SU-DHL-6 (cell line): ENCODE measurements around the gene PNMA1.

Source experiments
- CTCF ChIP-seq: fragments of 200-600 bp; sonication (generic); IDR thresholded peaks from one replicate; pipeline ENCODE4 v1.5.1; 2017; ENCODE audit warnings: antibody characterized with exemption, mild to moderate bottlenecking, low read length, moderate library complexity; ENCODE audit not compliant: insufficient read depth, poor library complexity, severe bottlenecking
- EZH2phosphoT487 ChIP-seq: fragments of 200-600 bp; sonication (generic), shearing (Covaris generic); conservative IDR thresholded peaks from 2 replicates; pipeline ENCODE4 v1.6.1; 2018; ENCODE audit warnings: mild to moderate bottlenecking, antibody characterized with exemption, low read length, moderate library complexity, mixed read lengths

- TF ChIP-seq CTCF, result no peak
- no peak for TF ChIP-seq EZH2phosphoT487
Observed at GRCh38 chr14:73755434-73756014, 41.3 kb upstream of the PNMA1 start.
